GM19438 (cell line): ENCODE results near the gene KL.
A peak's percentile ranks its signal among the peaks of the same experiment; 100 is the strongest.

Source experiments
- ATAC-seq: cut with Tn5 transposase; IDR thresholded peaks from one replicate; pipeline ENCODE4 v1.9.1; 2021; ENCODE audit warnings: low read depth; ENCODE audit not compliant: unreplicated experiment

KL gene

DNA sequence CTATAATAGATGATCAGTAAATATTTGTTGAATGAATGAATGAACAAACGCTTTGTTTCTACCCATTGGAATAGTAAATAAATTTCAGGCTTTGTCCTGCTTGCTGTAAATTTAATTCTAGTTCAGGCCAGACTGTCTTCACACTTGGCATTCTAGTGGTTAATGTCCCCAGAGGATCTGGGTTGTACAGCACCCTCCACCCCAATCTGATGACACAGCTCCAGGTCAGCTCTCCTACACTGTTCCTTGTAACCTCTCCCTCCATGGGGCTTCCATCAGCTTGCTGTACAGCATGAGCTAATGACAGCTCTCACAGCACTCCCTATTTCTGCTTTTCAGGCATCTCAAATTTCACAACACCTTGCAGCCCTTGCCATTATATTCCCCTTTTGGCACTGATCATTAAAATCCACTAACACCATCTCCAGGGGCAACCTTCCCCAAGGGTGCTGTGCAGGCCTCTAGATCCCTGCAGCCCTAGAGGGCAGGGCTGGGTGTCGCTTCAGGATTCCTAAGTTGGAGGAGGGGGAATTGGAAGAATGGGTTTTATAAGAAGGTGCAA, 12.7 kb upstream of the KL start:
- ATAC-seq = no peak

DNA sequence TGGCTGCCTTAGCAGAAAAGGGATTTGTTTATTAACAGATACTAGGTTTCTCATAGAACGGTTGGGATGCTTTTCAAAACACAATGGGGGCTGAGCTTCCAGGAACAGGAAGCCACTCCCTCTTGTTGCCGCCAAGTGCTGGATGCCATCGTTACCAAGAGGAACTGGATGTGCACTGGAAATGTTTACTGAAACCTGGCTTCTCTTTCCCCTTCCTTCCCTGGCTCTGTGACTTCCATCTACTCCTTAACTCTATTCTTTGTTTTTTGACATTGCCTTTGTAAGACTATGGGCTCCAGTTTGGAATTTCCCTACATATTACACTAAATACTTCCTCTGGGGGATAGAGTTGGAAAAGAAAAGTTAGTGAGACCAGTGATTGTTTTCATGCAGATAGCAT, 11.7 kb upstream of the KL start:
- ATAC-seq = no peak

DNA sequence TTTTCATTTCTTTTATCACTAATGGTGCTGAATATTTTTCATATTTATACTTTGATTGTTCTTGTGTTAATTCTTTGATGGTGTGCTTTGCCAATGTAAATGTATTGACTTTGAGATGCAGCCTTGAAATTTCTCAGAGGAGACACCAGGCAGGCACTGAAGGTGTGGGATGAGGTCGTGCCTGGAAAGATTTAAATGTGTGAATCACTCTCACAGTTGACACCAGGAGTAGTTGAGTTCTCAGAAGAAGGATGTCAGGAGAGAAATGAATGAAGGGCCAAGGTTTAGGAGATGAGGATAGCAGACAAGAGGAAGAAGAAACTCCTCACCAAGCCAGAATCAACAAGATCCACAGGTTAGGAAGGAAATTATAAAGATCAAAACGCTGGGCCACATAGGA, 10.1 kb upstream of the KL start:
- no peak for ATAC-seq

DNA sequence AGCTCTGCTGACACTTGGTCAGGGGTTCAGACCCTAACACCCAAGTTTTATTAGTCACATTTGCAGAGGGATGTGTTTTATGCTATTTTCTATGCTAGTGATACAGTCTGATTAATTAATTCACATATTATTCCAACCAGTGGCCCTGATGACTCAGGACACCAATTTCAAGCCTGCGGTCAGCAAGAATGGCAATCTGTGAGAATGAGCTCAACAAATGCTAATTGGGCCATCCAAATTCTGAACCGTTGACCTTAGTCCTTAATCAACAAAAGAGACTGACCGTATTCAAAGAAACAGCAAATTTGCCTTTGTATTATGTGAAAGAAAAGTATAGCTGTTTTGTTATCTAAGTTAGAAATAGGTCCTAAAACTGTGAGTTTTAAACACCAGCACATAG, 9.6 kb upstream of the KL start:
- no peak for ATAC-seq

GRCh38 chr13:33007237-33007636, 9.0 kb upstream of the KL start:
- no peak for ATAC-seq

GRCh38 chr13:33007950-33008349, 8.3 kb upstream of the KL start:
- ATAC-seq = no peak

- ATAC-seq = no peak
Measured at GRCh38 chr13:33008946-33009722, 7.1 kb upstream of the KL start.

DNA sequence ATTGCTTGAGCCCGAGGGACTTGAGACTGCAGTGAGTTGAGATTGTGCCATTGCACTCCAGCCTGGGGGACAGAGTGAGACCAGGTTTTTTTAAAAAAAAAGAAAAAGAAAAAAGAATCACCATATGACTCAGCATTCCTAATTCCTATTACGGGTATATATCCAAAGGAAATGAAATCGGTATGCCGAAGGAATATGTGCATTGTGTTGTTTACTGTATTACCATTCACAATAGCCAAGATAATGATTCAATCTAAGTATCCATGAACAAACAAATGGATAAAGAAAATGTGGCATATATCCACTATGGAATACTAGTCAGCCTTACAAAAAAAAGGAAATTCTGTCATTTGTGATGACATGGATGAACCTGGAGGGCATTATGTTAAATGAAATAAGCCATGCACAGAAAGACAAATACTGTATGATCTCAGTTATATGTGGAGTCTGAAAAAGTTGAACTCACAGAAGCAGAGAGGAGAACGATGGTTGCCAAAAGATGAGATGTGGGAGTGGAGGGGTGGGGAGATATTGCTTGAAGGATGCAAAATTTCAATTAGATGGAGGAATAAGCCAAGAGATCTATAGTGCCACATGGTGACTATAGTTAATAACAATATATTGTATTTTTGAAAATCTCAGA, 4.3 kb upstream of the KL start:
- ATAC-seq = no peak

GRCh38 chr13:33014291-33014690, 1.9 kb upstream of the KL start:
- ATAC-seq = no peak

DNA sequence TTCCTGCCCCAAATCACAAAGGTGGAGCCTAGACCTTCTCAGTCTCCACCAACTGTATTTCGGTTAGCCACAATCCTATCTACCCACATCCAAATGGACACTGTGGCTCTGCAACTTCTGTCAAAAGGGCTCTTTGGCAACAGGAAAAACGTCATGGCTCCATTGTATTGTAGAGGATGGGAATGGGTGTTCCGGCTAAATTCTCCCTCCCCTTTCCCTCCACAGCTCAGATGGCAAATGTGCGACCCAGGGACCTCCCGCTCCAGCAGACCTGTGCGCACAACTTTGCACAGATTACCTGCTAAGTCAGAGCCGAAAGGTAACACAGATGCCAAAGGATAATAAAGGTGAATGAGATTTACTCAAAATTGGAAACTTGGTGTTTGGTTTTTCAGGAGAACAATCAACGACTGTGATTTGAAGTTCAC, 968 bp upstream of the KL start:
- no peak for ATAC-seq

DNA sequence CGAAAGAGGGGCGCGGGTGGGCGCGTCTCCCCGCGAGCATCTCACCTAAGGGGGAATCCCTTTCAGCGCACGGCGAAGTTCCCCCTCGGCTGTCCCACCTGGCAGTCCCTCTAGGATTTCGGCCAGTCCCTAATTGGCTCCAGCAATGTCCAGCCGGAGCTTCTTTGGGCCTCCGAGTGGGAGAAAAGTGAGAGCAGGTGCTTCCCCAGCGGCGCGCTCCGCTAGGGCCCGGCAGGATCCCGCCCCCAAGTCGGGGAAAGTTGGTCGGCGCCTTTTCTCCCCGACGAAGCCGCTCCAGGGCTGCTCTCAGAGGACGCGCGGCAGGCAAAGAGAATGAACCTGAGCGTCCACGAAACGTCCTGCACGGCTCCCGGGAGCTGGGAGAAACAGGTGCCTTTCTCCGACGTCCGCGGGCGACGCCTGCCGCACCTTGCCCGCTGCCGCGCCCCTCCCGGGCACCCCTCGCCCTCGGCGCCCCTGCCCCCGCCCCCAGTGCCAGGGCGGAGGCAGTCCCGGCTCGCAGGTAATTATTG, 366 bp upstream of the KL start:
- no peak for ATAC-seq

DNA sequence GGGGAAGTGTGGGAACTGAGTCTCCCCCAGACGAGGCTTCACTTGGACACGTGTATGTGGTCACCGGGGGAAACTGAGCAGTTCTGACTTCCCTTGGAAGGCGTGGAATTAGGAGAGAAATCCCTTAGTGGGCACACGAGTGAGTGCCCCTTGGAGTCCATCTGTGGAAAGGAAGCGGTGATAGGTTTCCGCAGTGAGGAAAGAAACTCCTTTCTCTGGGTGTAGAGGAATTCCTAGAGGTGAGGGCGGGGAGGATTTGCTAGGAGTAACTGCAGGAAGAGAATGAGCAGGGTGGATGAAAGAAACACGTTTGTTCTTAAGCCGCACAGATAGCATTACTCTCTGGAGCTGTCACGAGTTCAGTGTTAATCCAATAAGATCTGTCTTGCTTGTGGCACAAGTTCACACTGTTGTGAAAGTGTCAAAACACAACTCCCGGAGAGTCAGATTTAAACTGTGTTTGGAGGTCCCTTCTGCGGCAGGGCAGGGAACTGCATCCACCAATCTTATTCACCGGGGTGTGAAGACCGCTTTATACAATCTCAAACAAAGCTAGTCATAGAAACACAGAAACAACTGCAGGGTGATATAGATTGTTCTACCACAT, 1.2 kb downstream of the KL start:
- ATAC-seq = peak; percentile 62

GRCh38 chr13:33018886-33019285, 2.7 kb downstream of the KL start:
- no peak for ATAC-seq

- ATAC-seq = no peak
Measured at GRCh38 chr13:33022986-33023385, 6.8 kb downstream of the KL start.

DNA sequence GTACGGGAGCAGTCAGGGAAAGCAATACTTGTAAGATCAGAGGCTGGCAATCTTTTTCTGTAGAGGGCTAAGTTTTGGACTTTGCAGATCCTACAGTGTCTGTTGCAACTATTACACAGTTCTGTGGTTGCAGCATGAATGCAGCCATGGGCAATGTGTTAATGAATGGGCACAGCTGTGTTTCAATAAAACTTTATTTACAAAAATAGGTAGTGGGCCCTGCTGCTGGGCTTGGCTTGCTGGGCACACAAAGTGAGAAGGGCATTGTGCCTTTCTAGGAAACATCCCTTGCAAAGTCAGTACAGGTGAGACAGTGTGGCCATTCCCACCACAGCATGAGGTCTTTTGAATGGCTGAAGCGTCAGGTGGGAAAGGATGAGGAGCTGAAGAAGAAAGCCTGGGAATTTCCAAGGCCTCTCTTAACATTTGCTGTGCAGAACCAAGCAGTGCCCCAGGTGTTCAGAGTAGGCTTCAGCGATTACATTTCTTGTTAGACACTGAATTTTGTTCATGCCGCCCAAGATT, 9.1 kb downstream of the KL start:
- no peak for ATAC-seq

DNA sequence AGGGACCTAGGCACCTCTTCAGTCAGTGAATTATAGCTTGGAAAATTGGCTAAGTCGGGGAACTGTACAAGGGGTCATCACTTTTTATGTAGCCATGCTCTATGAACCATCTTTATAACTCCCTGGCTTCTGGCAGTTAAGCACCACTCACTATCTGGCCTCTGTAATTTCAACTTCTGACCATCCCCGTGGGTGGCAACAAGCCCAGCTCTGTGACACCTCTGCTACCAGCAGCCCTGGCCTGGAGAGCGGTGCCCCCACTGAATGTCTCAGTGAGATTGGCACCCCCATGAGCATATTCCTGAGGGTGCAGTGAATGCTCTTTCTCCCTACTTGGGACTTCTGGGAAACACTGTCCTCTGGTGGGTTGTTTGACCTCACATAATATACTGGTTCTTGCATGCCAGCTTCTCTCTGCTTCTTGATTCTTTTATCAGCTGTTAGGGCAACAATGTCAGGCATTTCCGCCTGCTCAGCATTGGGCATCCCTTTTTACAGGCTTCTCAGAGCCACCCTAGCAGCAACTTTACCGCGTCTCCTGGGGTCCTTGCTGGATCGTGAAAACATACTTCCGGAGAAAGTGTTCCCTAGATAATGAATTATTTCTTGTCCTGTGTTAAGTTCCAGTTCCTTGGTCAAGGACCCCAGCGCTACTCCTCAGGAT, 10.4 kb downstream of the KL start:
- ATAC-seq = no peak

GRCh38 chr13:33028620-33029019, 12.4 kb downstream of the KL start:
- no peak for ATAC-seq

- ATAC-seq = no peak
Measured at GRCh38 chr13:33031277-33031676, 15.1 kb downstream of the KL start.

DNA sequence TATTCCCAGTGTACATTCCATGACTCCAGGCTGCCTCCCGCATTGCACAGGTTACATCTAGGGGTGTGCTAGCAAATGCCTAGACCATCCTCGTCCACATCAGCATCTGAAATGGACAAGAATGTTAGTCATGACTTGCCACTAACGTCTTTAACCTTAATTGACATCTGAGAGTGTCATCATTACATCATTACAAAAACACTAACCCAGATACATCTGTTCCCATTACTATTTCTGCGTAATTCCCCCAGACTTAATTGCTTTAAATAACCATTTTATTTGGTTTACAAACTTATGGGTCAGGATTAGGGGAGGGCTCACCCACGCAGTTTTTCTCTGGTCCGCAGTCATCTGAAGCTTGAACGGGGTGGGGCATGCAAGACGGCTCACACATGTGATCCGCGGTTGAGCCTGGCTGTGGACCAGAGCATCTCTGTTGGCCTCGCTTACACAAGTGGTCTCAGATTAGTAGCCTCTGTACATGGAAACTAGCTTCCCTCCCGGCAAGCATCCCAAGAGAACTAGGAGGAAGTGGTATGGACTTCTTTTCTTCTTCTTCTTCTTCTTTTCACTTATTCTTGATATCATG, 15.9 kb downstream of the KL start:
- ATAC-seq = no peak
